ENCODE results near the gene LRRTM4. TPM values are rescaled to one million over a fixed set of nuclear protein-coding genes. Genes with fewer than 3 reads are reported as not detected.

Gene LRRTM4
- total RNA-seq, 2 experiments from 2014 or later: not detected

DNA sequence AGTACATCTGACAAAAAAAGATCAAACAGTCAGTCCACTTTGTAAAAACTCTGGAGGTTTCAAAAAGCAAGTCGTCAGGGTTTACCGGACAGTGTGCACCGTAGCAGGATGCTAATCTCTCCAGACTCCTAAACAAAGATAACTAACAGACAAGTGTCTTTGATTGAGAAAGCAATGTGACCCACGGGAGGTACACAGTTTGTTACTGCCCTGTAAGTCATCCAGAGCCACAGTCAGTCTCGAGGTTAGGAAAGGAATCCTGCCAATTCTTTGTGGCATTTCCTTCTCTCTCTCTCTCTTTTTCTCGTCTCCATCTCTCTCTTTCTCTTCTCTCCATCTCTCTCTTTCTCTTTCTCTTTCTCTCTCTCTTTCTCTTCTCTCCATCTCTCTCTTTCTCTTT, 42.8 kb downstream of the LRRTM4 start:
- CTCF ChIA-PET (ENCODE audit: unreplicated experiment): no interaction called here
- Histone ChIP-seq H3K9me3 (ENCODE audit: low read length) (no peaks in the 10 kb centered on the region), H3K4me3 (ENCODE audit: low read depth, low read length, poor library complexity, severe bottlenecking) (no peak overlapping the region), H2AFZ (ENCODE audit: low read length) (no peak overlapping the region), H3K4me1 (ENCODE audit: insufficient read depth, low read length, poor library complexity, severe bottlenecking) (no peaks in the 10 kb centered on the region), H3K79me2 (ENCODE audit: insufficient read depth, low read depth, low read length) (no peaks in the 10 kb centered on the region), H3K27ac (ENCODE audit: low read depth, low read length, poor library complexity, severe bottlenecking) (no peak overlapping the region), H3K9me2 (ENCODE audit: insufficient read depth, low read length) (no peaks in the 10 kb centered on the region), H3K4me2 (ENCODE audit: low read length) (no peak overlapping the region), H4K20me1 (ENCODE audit: insufficient read depth, low read length) (no peaks in the 10 kb centered on the region), H3K36me3 (ENCODE audit: insufficient read depth, low read length) (no peaks in the 10 kb centered on the region)
- TF ChIP-seq EZH2phosphoT487 (IDR thresholded peaks at IDR 0.05; ENCODE audit: borderline replicate concordance, low read depth, low read length): no peak
- TF ChIP-seq, protein P1, sequence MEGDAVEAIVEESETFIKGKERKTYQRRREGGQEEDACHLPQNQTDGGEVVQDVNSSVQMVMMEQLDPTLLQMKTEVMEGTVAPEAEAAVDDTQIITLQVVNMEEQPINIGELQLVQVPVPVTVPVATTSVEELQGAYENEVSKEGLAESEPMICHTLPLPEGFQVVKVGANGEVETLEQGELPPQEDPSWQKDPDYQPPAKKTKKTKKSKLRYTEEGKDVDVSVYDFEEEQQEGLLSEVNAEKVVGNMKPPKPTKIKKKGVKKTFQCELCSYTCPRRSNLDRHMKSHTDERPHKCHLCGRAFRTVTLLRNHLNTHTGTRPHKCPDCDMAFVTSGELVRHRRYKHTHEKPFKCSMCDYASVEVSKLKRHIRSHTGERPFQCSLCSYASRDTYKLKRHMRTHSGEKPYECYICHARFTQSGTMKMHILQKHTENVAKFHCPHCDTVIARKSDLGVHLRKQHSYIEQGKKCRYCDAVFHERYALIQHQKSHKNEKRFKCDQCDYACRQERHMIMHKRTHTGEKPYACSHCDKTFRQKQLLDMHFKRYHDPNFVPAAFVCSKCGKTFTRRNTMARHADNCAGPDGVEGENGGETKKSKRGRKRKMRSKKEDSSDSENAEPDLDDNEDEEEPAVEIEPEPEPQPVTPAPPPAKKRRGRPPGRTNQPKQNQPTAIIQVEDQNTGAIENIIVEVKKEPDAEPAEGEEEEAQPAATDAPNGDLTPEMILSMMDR (conservative IDR thresholded peaks at IDR 0.05; ENCODE audit: low read length): no peak
- no peak for DNase-seq (ENCODE audit: low spot score)
- no TSS peak for BruUV-seq (replicated peaks)
- POLR2A ChIA-PET: no interaction called here
- intact Hi-C loops (cut with micrococcal nuclease; ENCODE audit: unreplicated experiment): no loop called here

DNA sequence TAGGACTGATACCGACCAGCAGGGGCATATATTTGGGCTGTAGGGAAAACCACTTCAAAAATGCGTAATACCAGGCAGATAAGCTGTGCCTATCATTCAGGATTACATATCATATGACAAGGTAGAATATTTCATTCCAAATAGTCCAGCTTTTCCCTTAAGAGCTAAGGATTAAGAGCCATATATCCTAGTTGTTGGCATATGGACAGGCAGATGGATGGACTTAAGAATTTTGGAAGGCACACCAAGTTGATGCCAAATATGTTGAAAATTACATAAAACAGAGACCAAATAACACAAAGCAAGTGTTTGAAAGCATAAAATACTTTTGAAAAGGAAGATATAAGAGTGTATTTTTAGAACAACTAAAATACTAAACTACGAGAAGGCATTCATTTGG, 52.1 kb downstream of the LRRTM4 start:
- ChIA-PET POLR2A (no interaction called here), CTCF (ENCODE audit: unreplicated experiment) (no interaction called here)
- Histone ChIP-seq H3K4me3 (ENCODE audit: low read depth, low read length, poor library complexity, severe bottlenecking) (no peak overlapping the region), H2AFZ (ENCODE audit: low read length) (no peak overlapping the region), H3K36me3 (ENCODE audit: insufficient read depth, low read length) (no peaks in the 10 kb centered on the region), H3K79me2 (ENCODE audit: insufficient read depth, low read depth, low read length) (no peaks in the 10 kb centered on the region), H3K9me2 (ENCODE audit: insufficient read depth, low read length) (no peaks in the 10 kb centered on the region), H3K4me2 (ENCODE audit: low read length) (no peak overlapping the region), H4K20me1 (ENCODE audit: insufficient read depth, low read length) (no peaks in the 10 kb centered on the region), H3K9me3 (ENCODE audit: low read length) (no peaks in the 10 kb centered on the region), H3K4me1 (ENCODE audit: insufficient read depth, low read length, poor library complexity, severe bottlenecking) (no peaks in the 10 kb centered on the region), H3K27ac (ENCODE audit: low read depth, low read length, poor library complexity, severe bottlenecking) (no peak overlapping the region)
- BruUV-seq (replicated peaks): no TSS peak
- no peak for DNase-seq (ENCODE audit: low spot score)
- intact Hi-C loops (cut with micrococcal nuclease; ENCODE audit: unreplicated experiment): no loop called here
- TF ChIP-seq, protein P1 (conservative IDR thresholded peaks at IDR 0.05; ENCODE audit: low read length): no peak
- TF ChIP-seq EZH2phosphoT487 (IDR thresholded peaks at IDR 0.05; ENCODE audit: borderline replicate concordance, low read depth, low read length): no peak

DNA sequence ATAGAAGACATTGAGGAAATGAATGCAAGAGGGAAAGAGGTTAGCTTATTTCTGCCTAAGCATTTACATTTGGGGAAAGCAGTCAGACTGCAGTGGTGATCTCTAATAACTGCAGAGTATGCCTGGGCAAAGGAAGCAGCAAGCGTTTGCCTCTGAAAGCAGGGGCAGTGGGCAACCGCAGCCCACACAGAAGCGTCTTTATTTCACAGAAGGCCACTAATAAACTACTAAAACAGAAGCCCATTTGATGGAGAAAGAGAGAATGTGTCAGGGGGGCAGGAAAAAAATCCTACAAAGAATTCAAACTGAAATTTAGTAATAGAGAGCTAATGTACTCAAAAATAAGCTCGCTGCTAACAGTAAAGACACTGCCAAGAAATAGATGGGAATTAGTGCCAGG, 53.1 kb downstream of the LRRTM4 start:
- no peaks in the 10 kb centered on the region for H4K20me1 ChIP-seq (ENCODE audit: insufficient read depth, low read length)
- ChIA-PET POLR2A (no interaction called here), CTCF (ENCODE audit: unreplicated experiment) (no interaction called here)
- no peak for TF ChIP-seq EZH2phosphoT487 (IDR thresholded peaks at IDR 0.05; ENCODE audit: borderline replicate concordance, low read depth, low read length)
- TF ChIP-seq, protein P1 (conservative IDR thresholded peaks at IDR 0.05; ENCODE audit: low read length): no peak
- H3K4me3 ChIP-seq (ENCODE audit: low read depth, low read length, poor library complexity, severe bottlenecking): no peak overlapping the region
- H2AFZ ChIP-seq (ENCODE audit: low read length): no peak overlapping the region
- intact Hi-C loops (cut with micrococcal nuclease; ENCODE audit: unreplicated experiment): no loop called here
- no peak for DNase-seq (ENCODE audit: low spot score)
- H3K36me3 ChIP-seq (ENCODE audit: insufficient read depth, low read length): no peaks in the 10 kb centered on the region
- BruUV-seq (replicated peaks): no TSS peak
- H3K9me3 ChIP-seq (ENCODE audit: low read length): no peaks in the 10 kb centered on the region
- H3K27ac ChIP-seq (ENCODE audit: low read depth, low read length, poor library complexity, severe bottlenecking): no peak overlapping the region
- H3K4me2 ChIP-seq (ENCODE audit: low read length): no peak overlapping the region
- no peaks in the 10 kb centered on the region for H3K79me2 ChIP-seq (ENCODE audit: insufficient read depth, low read depth, low read length)
- H3K9me2 ChIP-seq (ENCODE audit: insufficient read depth, low read length): no peaks in the 10 kb centered on the region
- H3K4me1 ChIP-seq (ENCODE audit: insufficient read depth, low read length, poor library complexity, severe bottlenecking): no peaks in the 10 kb centered on the region
